Stimulated activated CD4-positive, alpha-beta T cell treated with anti-CD3 and anti-CD28 coated beads, Interleukin-12 subunit alpha, Interleukin-12 subunit beta, amount 100 ng/mL, for 48 hours (primary cell): ENCODE data around the gene ABLIM1.

ENCODE experiments used
- DNase-seq, 3 donors: peaks; one replicate each; pipeline ENCODE4 v3.0.0-alpha.2; 2020; ENCODE audit warnings: low read depth in 2 of 3, low spot score in 1 of 3

The ABLIM1 gene

GRCh38 chr10:114624951-114625780 lies 32.9 kb downstream of the ABLIM1 start:
- no peak for DNase-seq

DNA sequence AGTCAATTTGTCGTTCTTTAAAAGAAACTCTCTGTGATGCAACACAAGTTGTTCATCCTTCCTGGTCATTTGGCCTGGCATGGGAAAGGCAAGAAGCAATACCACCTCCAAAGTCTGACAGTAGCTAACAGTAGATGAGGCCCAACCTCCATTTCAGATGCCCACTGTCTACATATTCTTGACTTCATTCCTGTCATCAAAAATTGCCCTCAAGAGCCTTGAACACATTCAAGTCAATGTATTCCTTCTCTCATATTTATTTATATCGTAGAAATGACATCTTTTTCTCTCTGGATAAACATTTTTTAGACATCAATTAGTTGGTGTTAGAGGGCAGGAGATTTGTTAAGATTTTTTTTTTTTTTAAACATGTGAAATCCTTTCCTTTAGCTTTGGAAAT lies 33.7 kb downstream of the ABLIM1 start:
- no peak for DNase-seq

GRCh38 chr10:114623661-114624294 lies 34.3 kb downstream of the ABLIM1 start:
- DNase-seq, result no peak

DNA sequence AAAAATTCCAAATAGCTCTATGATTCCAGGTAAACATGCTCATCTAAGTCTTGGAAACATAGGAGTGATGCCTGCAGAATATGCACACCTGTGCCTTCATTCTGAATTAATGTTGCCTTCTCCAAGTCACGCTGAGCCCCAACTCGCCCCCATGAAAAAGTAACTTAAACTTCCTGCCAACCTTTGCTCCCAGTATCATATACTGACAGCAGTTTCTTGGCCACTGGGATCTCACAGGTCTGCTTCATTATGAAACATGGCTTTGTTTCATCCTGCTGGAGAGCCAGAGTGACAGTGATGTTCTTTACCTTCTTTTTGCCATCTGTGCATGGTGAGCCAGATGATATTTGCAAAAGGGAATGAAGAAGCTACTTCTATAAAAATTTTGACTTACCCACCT lies 34.9 kb downstream of the ABLIM1 start:
- no peak for DNase-seq

DNA sequence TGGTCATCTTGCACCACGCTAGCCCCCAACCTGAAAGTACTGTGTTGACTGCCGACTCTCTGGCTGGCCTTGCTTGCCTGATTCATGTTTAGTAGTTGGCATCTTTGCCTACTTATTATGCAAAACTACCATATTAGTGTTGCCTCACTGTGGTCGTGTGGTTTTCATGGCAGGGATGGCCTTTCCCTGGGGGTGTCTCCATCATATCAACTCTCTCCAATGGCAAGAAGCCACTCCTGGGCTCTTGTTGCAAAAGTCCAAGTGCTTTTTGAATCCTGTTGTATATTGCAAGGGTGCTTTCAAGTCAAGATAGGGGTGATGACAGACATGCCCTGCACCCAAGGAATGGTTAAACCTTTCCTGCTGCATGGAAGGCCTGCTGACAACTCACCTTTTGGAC lies 39.4 kb downstream of the ABLIM1 start:
- DNase-seq, result no peak

GRCh38 chr10:114616516-114616915 lies 41.6 kb downstream of the ABLIM1 start:
- no peak for DNase-seq

- DNase-seq, result no peak
Measured at GRCh38 chr10:114616103-114616502, 42.0 kb downstream of the ABLIM1 start.

DNA sequence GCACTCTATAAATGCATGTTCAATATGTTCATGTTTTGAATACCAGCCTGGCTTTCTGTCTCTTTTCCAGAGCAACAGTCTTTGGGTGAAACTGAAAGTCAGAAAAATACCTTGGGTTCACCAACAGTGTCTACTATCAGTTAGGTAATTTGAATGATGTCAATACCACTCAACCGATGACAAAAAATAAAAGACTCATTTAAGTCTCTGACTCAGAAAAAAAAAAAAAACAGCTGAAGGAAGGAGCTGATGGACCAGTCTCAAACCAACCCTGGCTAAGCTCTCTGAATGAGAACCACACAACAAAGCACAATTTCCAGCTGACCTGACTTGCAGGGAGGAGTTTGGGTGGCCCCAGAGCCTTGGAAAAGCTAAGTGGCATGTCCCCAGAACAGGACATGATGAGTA lies 42.5 kb downstream of the ABLIM1 start:
- DNase-seq, result peak in 1 of 3 donors; percentile 6

DNA sequence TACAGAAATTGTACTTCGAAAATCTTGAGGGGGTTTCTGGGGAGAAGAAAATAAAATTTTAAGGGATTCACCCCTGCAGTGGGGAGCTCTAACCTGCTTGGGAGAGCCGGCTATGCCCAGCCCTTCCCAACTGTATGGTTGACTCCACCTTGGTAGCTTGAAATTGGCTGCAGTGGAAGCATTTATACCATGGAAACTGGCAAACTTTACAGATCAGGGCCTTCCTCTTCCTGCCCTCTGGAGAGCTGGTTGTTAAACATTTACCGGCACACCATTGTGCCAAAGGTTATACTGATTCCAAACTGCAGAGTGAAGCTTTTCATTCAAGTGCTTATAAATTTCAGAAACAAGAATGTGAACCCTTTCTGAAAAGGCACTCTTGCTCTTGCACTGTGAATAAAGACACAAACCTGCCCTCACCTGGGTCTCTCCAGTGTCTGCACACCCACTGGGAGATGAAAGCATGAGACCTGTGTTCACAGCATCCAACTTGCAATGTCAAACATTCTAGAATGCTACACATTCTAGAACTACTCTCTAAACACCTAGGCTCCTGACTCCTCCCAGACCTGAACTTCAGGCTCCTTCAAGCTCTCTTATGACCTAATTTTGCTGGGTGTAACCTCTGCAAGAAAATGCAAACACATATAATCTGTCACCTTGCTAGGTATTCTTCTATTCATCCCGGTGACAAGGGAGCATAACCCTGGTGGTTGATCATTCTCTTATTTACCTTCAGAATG lies 44.7 kb downstream of the ABLIM1 start:
- DNase-seq, result no peak

DNA sequence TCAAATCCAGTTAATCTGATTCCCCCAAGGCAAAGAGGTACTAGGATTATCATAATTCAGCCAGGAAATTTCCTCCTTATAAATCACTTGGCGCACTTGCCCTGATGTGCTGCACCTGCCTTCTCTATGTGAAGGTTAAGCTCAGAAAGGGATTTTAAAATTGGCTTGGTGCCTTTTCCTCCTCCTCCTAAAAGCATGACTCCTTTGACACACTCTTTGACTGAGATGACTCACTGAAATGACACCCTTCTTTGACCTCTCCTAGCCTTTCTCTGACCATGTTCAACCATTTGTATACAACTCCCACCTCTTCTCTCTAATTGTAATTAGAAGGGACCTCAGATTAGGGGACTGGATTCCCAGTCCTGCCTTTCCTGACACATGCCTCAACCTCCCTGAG lies 46.5 kb downstream of the ABLIM1 start:
- no peak for DNase-seq

- DNase-seq, result no peak
Measured at GRCh38 chr10:114609518-114610426, 48.3 kb downstream of the ABLIM1 start.

DNA sequence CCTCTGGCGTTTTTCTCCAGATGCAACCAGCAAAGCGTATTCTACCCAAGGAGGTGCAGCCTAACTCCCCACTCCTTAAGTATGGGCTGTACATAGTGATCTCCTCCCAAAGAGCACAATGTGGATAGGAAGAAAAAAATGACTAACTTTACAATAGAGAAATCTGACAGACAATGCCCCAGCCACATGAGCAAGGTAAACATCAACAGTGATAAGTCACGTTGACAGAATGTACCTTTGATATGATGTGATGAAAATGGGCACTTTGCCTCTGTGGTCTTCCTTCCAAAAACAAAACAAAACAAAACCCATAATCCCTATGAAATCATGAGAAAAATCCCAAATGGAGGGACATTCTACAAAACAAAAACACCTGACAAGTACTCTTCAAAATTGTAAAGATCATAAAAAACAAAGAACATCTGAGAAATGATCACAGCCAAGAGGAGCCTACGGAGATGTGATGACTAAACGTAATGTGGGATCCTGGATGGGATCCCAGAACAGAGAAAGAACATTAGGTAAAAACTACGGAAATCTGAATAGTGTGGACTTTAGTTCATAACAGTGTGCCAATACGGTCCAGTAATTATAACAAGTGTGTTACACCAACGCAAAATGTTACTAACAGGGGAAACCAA lies 50.6 kb downstream of the ABLIM1 start:
- DNase-seq, result no peak

DNA sequence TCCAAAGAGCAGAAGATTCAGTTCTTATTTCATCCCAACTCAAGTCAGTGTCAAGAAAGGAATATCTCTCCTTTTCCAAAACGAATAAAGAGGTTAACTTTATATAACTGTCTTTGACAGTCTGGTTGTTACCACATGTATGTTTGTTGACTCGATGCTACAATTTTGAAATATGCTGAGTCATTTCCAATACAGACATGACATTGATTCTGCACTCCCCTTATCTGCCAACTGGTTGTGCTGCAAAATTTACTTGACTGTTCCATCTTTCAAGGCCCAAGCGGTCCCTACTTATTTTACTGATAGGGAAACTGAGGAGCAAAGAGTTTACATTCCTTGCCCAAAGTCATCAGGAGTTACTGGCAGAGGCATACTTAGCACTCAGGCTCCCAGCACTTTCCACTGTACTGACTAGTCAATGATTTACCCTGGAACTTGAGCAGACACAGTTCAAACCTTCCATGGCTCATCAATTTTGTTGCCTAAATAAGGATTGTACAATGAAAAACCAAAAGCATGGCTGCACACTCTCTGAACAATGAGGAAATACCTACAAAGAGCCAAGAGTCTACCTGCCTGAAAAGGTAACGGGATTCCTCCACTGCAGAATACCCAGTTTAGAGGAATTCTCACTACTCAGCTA lies 52.8 kb downstream of the ABLIM1 start:
- no peak for DNase-seq

DNA sequence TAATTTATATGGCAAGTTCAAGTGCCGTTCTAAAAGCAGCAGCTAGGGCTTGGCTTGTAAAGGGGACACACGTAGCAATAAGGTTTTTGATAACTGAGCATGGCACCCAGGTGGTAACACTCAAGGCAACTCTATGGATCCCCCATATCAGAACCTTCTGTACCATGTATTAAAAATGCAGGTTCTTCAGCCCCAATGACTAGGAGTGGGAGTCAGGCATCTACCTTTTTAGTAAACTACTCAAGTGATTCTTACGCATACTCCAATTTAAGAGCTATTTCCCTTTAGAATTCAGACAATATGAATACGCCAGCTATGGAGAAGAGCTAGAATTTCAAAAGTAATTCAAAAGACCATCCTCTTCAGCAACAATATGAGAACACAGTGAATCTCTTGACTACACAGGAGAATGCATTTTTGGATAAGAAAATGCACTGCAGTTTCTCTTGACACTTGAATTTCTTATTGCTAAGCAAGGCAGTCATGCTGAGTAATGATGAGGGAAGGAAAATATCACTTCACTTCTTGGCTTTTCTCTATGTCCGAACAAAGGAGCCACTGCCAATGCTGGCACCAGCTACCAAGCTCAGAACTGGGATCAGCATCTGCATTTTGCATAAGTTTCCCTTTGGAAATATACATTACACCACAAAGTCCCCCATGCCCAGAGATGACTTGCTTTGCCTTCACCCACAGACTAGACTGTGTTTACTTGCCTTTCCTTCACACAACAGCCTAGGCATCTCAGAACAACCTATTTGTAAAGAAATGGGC lies 53.5 kb downstream of the ABLIM1 start:
- DNase-seq, result no peak

DNA sequence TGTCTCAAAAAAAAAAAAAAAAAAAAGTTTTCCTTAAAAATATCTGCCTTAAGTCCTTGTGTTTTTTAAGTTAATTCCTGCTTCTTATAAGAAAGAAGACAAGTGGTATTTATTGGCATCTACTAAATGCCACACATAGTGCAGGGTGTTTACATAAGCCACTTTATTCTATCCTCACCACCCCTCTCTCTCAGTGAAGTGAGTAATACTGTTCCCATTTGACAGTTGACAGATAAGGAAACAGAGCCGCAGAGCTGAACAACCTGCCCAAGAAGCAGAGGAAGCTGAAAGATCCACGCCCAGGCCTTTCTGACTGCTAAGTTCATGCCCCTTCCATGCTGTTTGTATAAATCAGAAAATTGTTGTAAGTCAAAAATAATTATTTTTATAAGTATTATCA lies 54.1 kb downstream of the ABLIM1 start:
- DNase-seq, result no peak

GRCh38 chr10:114603303-114603702 lies 54.8 kb downstream of the ABLIM1 start:
- no peak for DNase-seq

- no peak for DNase-seq
Measured at GRCh38 chr10:114600057-114600456, 58.0 kb downstream of the ABLIM1 start.

GRCh38 chr10:114596793-114597192 lies 61.3 kb downstream of the ABLIM1 start:
- no peak for DNase-seq

GRCh38 chr10:114593816-114594468 lies 64.1 kb downstream of the ABLIM1 start:
- DNase-seq, result no peak
